GM12878 (cell line): ENCODE measurements around the gene TMSB15A. TPM values are rescaled to one million over a fixed set of nuclear protein-coding genes. Genes with fewer than 3 reads are reported as not detected.
A peak's percentile ranks its signal among the peaks of the same experiment; 100 is the strongest.

Experiments
- ATAC-seq: fragments of 200-7000 bp; cut with Tn5 transposase; 3 replicates; pipeline ENCODE4 v1.9.1; 2020; ENCODE audit warnings: mild to moderate bottlenecking, moderate library complexity
- Bru-seq: library from RNA; stranded (reverse); fragments of 400-500 nt; gene quantifications from one replicate; lab custom pipeline; 2021; lab: Mats Ljungman, UMichigan
- BruChase-seq, 2 experiments: library from RNA; stranded (reverse); fragments of 400-500 nt; gene quantifications; one replicate each; lab custom pipeline; 2021; lab: Mats Ljungman, UMichigan
- BruUV-seq: library from RNA; stranded (reverse); fragments of 400-500 nt; replicated peaks from 2 replicates; lab custom pipeline; 2021; lab: Mats Ljungman, UMichigan
- CTCF ChIA-PET: fragments of 300-600 bp; sonication (Branson Sonifier 250); formaldehyde crosslinking; extraction: SDS; loops from one replicate; lab custom pipeline; 2021; ENCODE audit warnings: inconsistent platforms; lab: Yijun Ruan, JAX
- POLR2A ChIA-PET: fragments of 350-600 bp; formaldehyde crosslinking; extraction: SDS; loops from one replicate; lab custom pipeline; 2021; ENCODE audit warnings: inconsistent platforms; lab: Charles Lee
- RAD21 ChIA-PET: fragments of 300-600 bp; sonication (Branson Sonifier 250); formaldehyde crosslinking; loops from one replicate; lab custom pipeline; 2023; ENCODE audit warnings: antibody characterized with exemption; ENCODE audit not compliant: unreplicated experiment; lab: Charles Lee
- SMC1A ChIA-PET: fragments of 300-600 bp; sonication (Branson Sonifier 250); formaldehyde crosslinking; loops from one replicate; lab custom pipeline; 2023; ENCODE audit not compliant: unreplicated experiment, uncharacterized antibody; lab: Charles Lee
- DNase-seq: peaks from one replicate; pipeline ENCODE4 v3.0.0-alpha.2; 2011; ENCODE audit warnings: low read depth, low spot score
- FAIRE-seq: peaks from 3 replicates; lab custom pipeline; 2011; peaks lifted over from hg19 to GRCh38; lab: Jason Lieb, UNC
- H2AFZ ChIP-seq: 2 replicates; pipeline ENCODE4 v1.6.0; 2011; ENCODE audit warnings: low read depth, low read length, control low read depth; ENCODE audit not compliant: control insufficient read depth
- H3K27ac ChIP-seq: 2 replicates; pipeline ENCODE4 v1.5.1; 2011; ENCODE audit warnings: control low read depth; ENCODE audit not compliant: control insufficient read depth, insufficient read depth
- H3K27me3 ChIP-seq, 2 experiments: replicated peaks in 1 of 2; 2 replicates each; pipeline versions ENCODE4 v1.6.0 to v1.6.1; 2011; ENCODE audit warnings: low read length in 1 of 2; ENCODE audit not compliant: control insufficient read depth in 2 of 2, insufficient read depth in 2 of 2
- H3K36me3 ChIP-seq, 2 experiments: 2 replicates each; pipeline ENCODE4 v1.5.1; 2011; ENCODE audit warnings: low read length in 1 of 2; ENCODE audit not compliant: control insufficient read depth in 2 of 2, insufficient read depth in 2 of 2
- H3K4me1 ChIP-seq: 2 replicates; pipeline ENCODE4 v1.6.1; 2011; ENCODE audit warnings: mild to moderate bottlenecking, low read length, moderate library complexity, mixed read lengths; ENCODE audit not compliant: control insufficient read depth, insufficient read depth
- H3K4me2 ChIP-seq: 2 replicates; pipeline ENCODE4 v1.6.0; 2011; ENCODE audit warnings: control low read depth; ENCODE audit not compliant: control insufficient read depth, insufficient read depth
- H3K4me3 ChIP-seq: fragments of 200-600 bp; sonication (generic); 2 replicates; pipeline ENCODE4 v1.5.1; 2016
- H3K79me2 ChIP-seq: 2 replicates; pipeline ENCODE4 v1.6.0; 2011; ENCODE audit warnings: low read length; ENCODE audit not compliant: control insufficient read depth, insufficient read depth
- H3K9ac ChIP-seq: 2 replicates; pipeline ENCODE4 v1.8.0; 2011; ENCODE audit warnings: low read length, control low read depth, mixed read lengths; ENCODE audit not compliant: control insufficient read depth, insufficient read depth
- H3K9me3 ChIP-seq: replicated peaks from 3 replicates; pipeline ENCODE4 v1.5.1; 2011; ENCODE audit warnings: mild to moderate bottlenecking, low read length; ENCODE audit not compliant: control insufficient read depth, insufficient read depth
- H4K20me1 ChIP-seq: 2 replicates; pipeline ENCODE4 v1.6.0; 2011; ENCODE audit not compliant: control insufficient read depth, insufficient read depth
- KAT2A ChIP-seq: conservative IDR thresholded peaks from 2 replicates; pipeline ENCODE4 v1.6.1; 2011; ENCODE audit warnings: low read depth, low read length; ENCODE audit not compliant: control insufficient read depth
- NFYB ChIP-seq: IDR thresholded peaks from 2 replicates; pipeline ENCODE4 v1.6.1; 2011; ENCODE audit warnings: low read depth, mild to moderate bottlenecking, low read length, improper control_type of control experiment, moderate library complexity; ENCODE audit not compliant: insufficient read depth
- NR2F1 ChIP-seq: fragments of 450-650 bp; conservative IDR thresholded peaks from 2 replicates; pipeline ENCODE4 v1.6.1; 2017; ENCODE audit warnings: mild to moderate bottlenecking
- RB1 ChIP-seq: fragments of 450-650 bp; formaldehyde crosslinking; IDR thresholded peaks from 2 replicates; pipeline ENCODE4 v1.6.1; 2017; ENCODE audit warnings: mild to moderate bottlenecking, borderline replicate concordance
- RCOR1 ChIP-seq: conservative IDR thresholded peaks from 2 replicates; pipeline ENCODE4 v1.6.1; 2012; ENCODE audit warnings: low read depth, low read length, improper control_type of control experiment
- WGBS: methylation state at CpG from one replicate; pipeline ENCODE4 v1.1.6; 2016; ENCODE audit warnings: low lambda C conversion rate; ENCODE audit not compliant: insufficient replicate concordance, insufficient coverage; ENCODE audit errors: missing lambda C conversion rate; 5-methylcytosine and 5-hydroxymethylcytosine counted together
- in situ Hi-C: fragments of 300-500 bp; cut with MboI; formaldehyde crosslinking; loops from 9 replicates; pipeline ENCODE4 v1.14.3; 2018; ENCODE audit warnings: mixed read lengths
- intact Hi-C: fragments of 100-400 bp; cut with micrococcal nuclease; formaldehyde crosslinking; loops from one replicate; pipeline ENCODE4 v1.14.2; 2022; ENCODE audit not compliant: unreplicated experiment
- long read RNA-seq, 2 experiments: library from polyadenylated mRNA; unstranded; transcript quantifications; one replicate each; pipeline ENCODE4 v2.0.0, GENCODE V29; 2019 to 2020
- polyA minus RNA-seq, 3 experiments: library from RNA; depleted of rRNA, polyadenylated mRNA; stranded (reverse); fragments of >200 nt; gene quantifications; 2 replicates each; pipeline ENCODE4 v1.2.3, GENCODE V29; 2011
- polyA plus RNA-seq, 11 experiments: library from polyadenylated mRNA; depleted of rRNA in 4 of 11; unstranded in 6 of 11; stranded (reverse) in 5 of 11; fragments of >200 nt; fragmentation: Nextera tagmentation in 4 of 11; fragmentation: Illumina TruSeq in 1 of 11; extraction: Ambion mirVana in 4 of 11; extraction: Trizol in 1 of 11; gene quantifications; 1 replicate in 1 of 11; 2 replicates in 10 of 11; pipeline versions ENCODE4 v1.2.1 to v1.2.3, GENCODE V29; 2011 to 2016; ENCODE audit warnings: inconsistent platforms in 2 of 11, missing spikeins in 2 of 11, low read depth in 1 of 11
- total RNA-seq, 4 experiments: library from RNA; depleted of rRNA in 3 of 4; stranded (reverse); fragments of >200 nt in 3 of 4; fragmentation: Illumina TruSeq in 1 of 4; extraction: Trizol in 1 of 4; gene quantifications; 2 replicates each; pipeline versions ENCODE4 v1.2.1 to v1.2.3, GENCODE V29; 2013 to 2021
- TF ChIP-seq, protein P1 (sequence below): fragments of 450-650 bp; IDR thresholded peaks from 2 replicates; pipeline ENCODE4 v1.6.1; 2017; ENCODE audit warnings: mild to moderate bottlenecking, low read depth, inconsistent platforms; ENCODE audit not compliant: poor library complexity, severe bottlenecking
- TF ChIP-seq, protein P2 (sequence below): fragments of 450-650 bp; IDR thresholded peaks from 2 replicates; pipeline ENCODE4 v1.6.1; 2017; ENCODE audit warnings: mild to moderate bottlenecking, moderate library complexity

The TMSB15A gene
- not detected in 2 replicates for total RNA-seq (2013; cell fraction: nucleolus; rRNA removed)
- total RNA-seq (2014; rRNA removed), result not detected in 2 replicates
- total RNA-seq (2014; rRNA removed; fragmentation: Illumina TruSeq; extraction: Trizol), result not detected in 2 replicates
- total RNA-seq (2021), result not detected in 2 replicates
- not detected for polyA plus RNA-seq (2011; ENCODE audit: low read depth)
- polyA plus RNA-seq (2011; rRNA removed), result not detected in 2 replicates
- polyA plus RNA-seq (2011; cell fraction: cytosol; rRNA removed), result not detected in 2 replicates
- not detected in 2 replicates for polyA plus RNA-seq (2011; cell fraction: nucleus; rRNA removed)
- polyA plus RNA-seq (2012), result not detected in 2 replicates
- not detected in 2 replicates for polyA plus RNA-seq (2014; fragmentation: Illumina TruSeq; extraction: Trizol)
- not detected for polyA plus RNA-seq (2014; fragmentation: Nextera tagmentation; extraction: Ambion mirVana)
- polyA plus RNA-seq (2014; rRNA removed), result not detected in 2 replicates
- under 1 TPM in 1 of 2 experiments, not detected in 1; 0.25 TPM for polyA plus RNA-seq (2016; fragmentation: Nextera tagmentation; extraction: Ambion mirVana)
- not detected in 2 replicates for polyA minus RNA-seq (2011; rRNA and poly(A)+ RNA removed)
- polyA minus RNA-seq (2011; cell fraction: cytosol; rRNA and poly(A)+ RNA removed), result not detected in 2 replicates
- not detected in 2 replicates for polyA minus RNA-seq (2011; cell fraction: nucleus; rRNA and poly(A)+ RNA removed)
- not detected for Bru-seq, nascent RNA
- BruChase-seq, experiment 1, labeled RNA remaining after a 6-hour chase, result percentile 16 among the genes with signal in this experiment
- BruChase-seq, experiment 2, labeled RNA remaining after a 2-hour chase, result not detected
- long read RNA-seq, experiment 1, result 0 reads
- long read RNA-seq, experiment 2, result 0 reads

DNA sequence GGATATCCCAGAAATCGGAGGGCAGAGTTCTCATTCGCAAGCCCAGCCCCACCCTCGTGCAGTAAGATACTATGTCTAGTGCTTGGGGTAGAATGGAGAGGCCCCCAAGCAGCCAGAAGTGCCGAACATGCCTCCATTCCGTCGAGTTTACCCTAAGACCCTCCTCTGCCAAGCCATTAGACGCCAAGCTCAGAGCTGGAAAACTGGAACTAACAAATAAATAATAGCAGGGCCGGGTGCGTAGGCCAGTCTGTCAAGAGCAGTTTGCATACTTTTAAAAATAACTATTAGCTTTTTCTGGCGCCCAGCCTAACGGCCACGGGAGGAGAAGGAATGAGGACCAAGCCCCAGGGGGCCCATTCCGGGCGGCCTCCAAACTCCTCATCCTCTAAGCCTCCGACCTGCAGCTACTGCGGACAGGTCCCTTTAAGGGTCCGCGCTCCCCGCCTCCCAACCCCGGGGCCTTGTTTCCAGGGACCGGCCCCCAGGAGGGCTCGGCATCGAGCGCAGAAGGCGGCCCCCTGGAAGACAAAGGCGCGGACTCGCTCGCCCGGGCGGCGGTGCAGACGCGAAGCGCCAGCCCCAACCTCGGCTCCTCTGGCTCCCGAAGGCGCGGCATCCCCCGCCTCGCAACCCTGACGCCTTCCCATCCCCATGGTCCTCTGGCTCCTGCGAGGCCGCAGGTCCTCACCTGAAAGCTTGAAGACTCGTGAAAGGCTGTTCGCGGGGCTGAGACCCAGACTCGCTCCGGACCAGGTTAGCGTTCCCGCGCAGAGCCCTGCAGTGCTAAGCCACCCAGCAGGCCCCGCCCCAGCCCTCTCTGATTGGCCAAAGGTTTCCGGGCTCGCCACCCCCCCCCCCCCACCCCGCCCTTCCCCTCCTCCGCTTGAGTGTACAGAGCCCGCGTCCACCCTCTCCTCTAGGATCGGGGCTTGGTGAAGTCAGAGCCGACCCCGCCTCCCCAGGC is at the start of gene TMSB15A:
Gene TMSB15A, minus strand, starts transcription at position 765 of the 967 bp plus-strand sequence.
- FAIRE-seq (no peak), DNase-seq (no peak), ATAC-seq (no peak)
- ChIA-PET RAD21 (no interaction called here), POLR2A (no interaction called here), CTCF (no interaction called here), SMC1A (no interaction called here)
- intact Hi-C loops, result loop anchor here (5.0 kb wide), 1 partner anchor 346 kb away; no protein-coding TSS in a partner anchor
- Histone ChIP-seq H3K4me3 (no peak within 1 kb of the TSS), H3K4me1 (no peaks in the 10 kb centered on the region), H3K9me3 (no peaks in the 10 kb centered on the region), H3K4me2 (peak within 1 kb of the TSS; percentile 17; the same call in 1 of the 2 replicates), H4K20me1 (no peaks in the 10 kb centered on the region), H2AFZ (no peak within 1 kb of the TSS; the same call in 1 of the 2 replicates), H3K36me3 (no peaks in the 10 kb centered on the region), H3K27ac (no peak within 1 kb of the TSS), H3K79me2 (no peaks in the 10 kb centered on the region), H3K9ac (no peak within 1 kb of the TSS), H3K27me3 (no peaks in the 10 kb centered on the region)
- BruUV-seq, result no TSS peak
- TF ChIP-seq RCOR1, result no peak
- TF ChIP-seq, protein P1, sequence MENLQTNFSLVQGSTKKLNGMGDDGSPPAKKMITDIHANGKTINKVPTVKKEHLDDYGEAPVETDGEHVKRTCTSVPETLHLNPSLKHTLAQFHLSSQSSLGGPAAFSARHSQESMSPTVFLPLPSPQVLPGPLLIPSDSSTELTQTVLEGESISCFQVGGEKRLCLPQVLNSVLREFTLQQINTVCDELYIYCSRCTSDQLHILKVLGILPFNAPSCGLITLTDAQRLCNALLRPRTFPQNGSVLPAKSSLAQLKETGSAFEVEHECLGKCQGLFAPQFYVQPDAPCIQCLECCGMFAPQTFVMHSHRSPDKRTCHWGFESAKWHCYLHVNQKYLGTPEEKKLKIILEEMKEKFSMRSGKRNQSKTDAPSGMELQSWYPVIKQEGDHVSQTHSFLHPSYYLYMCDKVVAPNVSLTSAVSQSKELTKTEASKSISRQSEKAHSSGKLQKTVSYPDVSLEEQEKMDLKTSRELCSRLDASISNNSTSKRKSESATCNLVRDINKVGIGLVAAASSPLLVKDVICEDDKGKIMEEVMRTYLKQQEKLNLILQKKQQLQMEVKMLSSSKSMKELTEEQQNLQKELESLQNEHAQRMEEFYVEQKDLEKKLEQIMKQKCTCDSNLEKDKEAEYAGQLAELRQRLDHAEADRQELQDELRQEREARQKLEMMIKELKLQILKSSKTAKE, result no peak
- TF ChIP-seq, protein P2, sequence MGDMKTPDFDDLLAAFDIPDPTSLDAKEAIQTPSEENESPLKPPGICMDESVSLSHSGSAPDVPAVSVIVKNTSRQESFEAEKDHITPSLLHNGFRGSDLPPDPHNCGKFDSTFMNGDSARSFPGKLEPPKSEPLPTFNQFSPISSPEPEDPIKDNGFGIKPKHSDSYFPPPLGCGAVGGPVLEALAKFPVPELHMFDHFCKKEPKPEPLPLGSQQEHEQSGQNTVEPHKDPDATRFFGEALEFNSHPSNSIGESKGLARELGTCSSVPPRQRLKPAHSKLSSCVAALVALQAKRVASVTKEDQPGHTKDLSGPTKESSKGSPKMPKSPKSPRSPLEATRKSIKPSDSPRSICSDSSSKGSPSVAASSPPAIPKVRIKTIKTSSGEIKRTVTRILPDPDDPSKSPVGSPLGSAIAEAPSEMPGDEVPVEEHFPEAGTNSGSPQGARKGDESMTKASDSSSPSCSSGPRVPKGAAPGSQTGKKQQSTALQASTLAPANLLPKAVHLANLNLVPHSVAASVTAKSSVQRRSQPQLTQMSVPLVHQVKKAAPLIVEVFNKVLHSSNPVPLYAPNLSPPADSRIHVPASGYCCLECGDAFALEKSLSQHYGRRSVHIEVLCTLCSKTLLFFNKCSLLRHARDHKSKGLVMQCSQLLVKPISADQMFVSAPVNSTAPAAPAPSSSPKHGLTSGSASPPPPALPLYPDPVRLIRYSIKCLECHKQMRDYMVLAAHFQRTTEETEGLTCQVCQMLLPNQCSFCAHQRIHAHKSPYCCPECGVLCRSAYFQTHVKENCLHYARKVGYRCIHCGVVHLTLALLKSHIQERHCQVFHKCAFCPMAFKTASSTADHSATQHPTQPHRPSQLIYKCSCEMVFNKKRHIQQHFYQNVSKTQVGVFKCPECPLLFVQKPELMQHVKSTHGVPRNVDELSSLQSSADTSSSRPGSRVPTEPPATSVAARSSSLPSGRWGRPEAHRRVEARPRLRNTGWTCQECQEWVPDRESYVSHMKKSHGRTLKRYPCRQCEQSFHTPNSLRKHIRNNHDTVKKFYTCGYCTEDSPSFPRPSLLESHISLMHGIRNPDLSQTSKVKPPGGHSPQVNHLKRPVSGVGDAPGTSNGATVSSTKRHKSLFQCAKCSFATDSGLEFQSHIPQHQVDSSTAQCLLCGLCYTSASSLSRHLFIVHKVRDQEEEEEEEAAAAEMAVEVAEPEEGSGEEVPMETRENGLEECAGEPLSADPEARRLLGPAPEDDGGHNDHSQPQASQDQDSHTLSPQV, result no peak
- TF ChIP-seq RB1, result no peak
- peak; percentile 32; the same call in 1 of the 2 replicates for TF ChIP-seq NFYB
- no peak for TF ChIP-seq NR2F1
- no peak for TF ChIP-seq KAT2A
- WGBS, result 58% methylated on average over 49 of the region's 62 CpGs
- in situ Hi-C loops, result no loop called here
